NCI-H2029 (cell line): ENCODE results near the gene KIAA1958.

ENCODE experiments used
- DNase-seq: peaks from one replicate; lab custom pipeline; 2025; lab: John Stamatoyannopoulos, UW

Gene KIAA1958

GRCh38 chr9:112486221-112487007 lies at the start of gene KIAA1958:
KIAA1958 (plus strand) TSS chr9:112486827; CDS start chr9:112574081, 87,254 bp downstream.
- peak; percentile 82 for DNase-seq

GRCh38 chr9:112437406-112437805 lies 49.2 kb upstream of the KIAA1958 start:
- no peak for DNase-seq

DNA sequence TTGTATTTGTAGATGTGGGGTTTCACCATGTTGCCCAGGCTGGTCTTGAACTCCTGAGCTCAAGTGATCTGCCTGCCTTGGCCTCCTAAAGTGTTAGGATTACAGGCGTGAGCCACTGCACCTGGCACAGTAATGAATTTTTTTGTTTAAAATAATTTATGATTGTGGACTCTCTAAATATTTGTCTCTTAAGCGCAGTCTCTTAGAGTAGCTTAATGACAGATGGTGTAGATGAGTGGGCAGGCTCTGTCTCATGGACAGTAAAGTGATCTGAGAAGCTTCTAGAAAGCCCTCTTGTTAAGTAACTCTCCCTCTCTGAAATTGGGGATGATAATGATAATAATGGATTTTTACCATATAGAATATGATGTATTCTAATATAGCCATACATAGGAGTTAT lies 47.5 kb upstream of the KIAA1958 start:
- DNase-seq, result peak; percentile 60

- DNase-seq, result no peak
Observed at GRCh38 chr9:112439825-112440224, 46.8 kb upstream of the KIAA1958 start.

GRCh38 chr9:112443200-112443599 lies 43.4 kb upstream of the KIAA1958 start:
- no peak for DNase-seq

DNA sequence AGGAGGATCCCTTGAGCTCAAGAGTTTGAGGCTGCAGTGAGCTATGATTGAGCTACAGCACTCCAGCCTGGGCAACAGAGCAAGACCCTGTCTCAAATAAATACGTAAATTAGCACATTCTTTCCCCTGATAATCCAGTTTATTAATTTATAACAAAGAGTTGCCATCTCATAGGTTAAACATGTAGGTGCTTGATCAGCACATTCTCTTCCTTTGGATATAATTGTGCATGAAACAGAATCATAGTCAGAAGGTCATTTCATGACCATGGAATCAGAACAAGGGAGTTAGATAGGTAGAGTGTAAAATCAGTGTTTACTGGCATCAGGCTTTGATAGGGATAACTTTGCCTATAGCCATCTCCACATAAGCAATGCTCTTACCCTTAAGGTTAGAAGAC lies 43.0 kb upstream of the KIAA1958 start:
- no peak for DNase-seq

DNA sequence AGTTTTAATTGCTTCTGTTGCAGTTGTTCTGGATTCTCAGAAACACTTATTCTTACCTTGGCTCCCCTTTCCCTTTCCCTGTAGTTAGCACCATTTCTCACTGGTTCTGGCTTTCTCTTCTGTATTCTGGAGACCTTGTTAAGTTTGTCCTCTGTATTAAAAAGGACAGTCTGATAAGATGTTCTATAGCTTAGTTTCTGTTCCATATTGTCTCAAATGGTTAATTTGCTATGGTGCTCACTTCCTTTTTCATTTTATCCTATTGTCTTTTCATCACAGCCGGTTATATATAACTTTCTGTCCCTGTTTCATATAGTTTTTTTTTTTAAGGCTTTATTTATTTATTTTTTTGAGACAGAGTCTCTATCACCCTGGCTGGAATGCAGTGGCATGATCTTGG lies 41.4 kb upstream of the KIAA1958 start:
- DNase-seq, result no peak

DNA sequence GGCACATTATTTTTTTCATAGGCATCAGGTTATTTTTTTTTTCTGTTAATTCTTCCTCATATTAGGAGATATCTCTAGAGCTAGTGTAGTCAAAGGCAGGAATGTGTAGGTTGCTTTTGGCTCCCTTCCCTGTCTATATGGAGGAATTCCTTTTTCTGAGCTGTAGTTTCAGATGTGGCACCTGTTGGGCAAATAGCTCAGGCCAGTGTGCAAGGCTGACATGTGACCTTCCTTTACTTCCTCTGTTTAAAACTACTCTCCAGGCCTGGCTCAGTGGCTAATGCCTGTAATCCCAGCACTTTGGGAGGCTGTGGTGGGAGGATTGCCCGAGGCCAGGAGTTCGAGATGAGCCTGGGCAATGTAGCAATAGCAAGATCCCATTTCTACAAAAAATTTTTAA lies 40.5 kb upstream of the KIAA1958 start:
- no peak for DNase-seq

DNA sequence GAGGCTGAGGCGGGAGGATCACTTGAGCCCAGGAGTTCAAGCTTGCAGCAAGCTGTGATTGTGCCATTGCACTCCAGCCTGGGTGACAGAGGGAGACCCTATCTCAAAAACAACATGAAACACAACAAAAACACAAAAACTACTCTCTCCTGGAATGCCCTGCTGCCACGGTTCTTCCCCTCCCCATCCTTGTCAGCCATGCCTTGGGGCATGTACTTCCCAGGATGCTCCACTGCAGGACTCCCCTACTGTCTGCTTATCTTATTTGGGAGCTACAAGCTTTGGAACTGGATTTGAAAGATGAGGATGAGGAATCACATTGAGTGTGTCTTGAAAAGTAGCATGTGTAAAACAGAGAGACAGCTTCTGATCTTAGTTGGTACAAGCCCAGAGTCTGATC lies 40.1 kb upstream of the KIAA1958 start:
- DNase-seq, result no peak

DNA sequence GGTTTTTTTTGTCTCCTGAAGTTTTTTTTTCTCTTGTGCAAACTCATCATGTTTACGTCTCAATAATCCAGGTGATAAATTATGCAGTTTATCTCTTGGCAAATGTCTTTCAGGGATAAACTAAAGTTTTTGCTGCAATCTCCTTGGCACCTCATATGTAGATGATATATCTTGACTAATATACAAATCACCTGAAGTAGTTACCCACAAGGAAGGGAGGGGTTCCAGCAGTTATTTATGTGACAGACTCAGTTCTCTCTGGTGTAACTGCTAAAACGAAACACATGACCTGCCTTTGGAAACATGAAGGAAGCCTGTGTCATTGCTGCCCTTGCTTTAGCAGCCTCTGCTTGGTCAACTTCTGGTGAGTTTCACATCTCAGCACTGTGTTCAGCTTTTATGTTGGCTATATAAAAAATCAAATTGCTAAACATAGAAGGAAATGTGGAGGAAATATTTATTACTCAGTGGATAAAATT lies 39.3 kb upstream of the KIAA1958 start:
- no peak for DNase-seq

GRCh38 chr9:112462855-112463254 lies 23.8 kb upstream of the KIAA1958 start:
- no peak for DNase-seq

DNA sequence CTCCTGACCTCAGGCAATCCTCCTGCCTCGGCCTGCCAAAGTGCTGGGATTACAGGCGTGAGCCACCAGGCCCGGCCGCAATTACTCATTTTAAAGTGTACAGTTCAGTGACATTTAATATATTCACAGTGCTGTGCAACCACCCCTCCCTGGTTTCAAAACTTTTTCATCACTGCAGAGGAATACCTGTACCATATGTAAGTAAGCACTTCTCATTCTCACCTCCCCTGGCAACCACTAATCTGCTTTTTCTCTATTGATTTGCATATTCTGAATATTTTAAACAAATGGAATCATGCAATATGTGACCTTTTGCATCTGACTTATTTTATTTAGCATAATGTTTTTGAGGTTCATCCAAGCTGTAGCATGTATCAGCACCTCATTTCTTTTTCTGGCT lies 21.3 kb upstream of the KIAA1958 start:
- DNase-seq, result no peak

DNA sequence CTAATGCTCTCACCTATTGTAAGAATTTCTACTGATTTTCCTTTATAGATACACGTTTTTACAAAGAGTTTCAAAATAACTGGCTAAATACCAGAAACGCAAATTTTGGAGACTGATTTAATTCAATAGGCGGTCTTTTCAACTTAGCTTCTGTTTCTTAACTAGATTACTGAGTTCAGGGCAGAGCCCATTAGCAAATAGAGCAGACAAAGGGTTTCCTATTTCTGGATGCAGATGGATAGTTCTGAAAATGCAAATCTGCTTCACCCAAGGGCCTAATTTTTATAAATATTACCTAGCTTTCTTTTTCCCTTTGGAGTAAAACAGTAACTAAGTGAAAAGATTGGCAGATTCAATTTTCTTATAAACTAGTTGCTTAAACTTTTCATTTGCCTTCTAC lies 13.6 kb upstream of the KIAA1958 start:
- DNase-seq, result no peak

GRCh38 chr9:112473986-112474385 lies 12.6 kb upstream of the KIAA1958 start:
- no peak for DNase-seq

DNA sequence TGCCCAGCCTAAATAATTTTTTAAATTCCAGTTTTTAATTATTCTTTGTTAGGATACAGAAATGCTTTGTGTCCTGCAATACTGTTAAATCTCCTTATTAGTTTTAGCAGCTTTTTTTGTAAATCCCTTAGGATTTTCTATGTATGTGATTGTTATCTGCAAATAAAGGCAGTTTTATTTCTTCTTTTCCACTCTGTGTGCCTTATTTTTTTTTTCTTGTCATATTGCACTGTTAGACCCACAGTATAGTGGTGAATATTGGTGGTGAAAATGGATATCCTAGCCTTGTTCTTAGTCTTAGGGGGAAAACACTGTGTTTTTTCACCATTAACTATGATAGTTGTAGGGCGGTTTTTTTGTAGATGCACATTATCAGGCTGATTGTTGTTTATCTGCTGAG lies 11.3 kb upstream of the KIAA1958 start:
- no peak for DNase-seq

DNA sequence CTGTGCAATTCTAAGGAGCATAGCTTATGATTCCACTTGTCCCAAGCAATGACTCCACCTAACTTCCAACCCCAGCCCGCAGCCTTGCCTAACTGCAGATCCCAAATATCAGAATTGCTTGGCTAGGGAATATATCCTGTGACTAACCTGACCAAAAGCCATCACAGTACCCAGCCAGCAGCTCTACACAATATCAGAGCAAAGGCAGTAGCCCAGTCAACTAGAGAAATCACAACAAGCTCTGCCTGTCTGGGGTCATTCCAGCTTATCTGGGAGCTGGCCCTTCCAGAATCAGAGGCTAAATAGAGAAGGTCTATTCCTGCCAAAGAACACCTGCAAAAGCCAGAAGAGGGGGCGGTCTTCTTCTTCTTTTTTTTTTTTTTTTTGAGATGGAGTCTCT lies 9.3 kb upstream of the KIAA1958 start:
- no peak for DNase-seq

DNA sequence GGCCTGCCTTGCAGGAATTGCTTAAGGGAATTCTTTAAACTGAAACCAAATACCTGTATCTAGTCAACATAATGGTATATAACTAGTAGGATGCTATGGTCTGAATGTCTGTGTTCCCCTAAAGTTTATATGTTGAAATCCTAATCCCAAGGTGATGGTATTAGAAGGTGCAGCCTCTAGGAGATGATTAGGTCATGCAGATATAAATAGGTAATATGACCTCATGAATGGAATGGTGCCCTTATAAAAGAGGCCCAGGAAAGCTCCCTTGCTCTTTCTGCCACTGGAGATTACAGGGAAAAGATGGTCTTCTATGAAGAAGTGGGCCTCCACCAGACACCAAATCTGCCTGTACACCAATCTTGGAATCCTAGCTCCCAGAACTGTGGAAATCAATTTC lies 7.4 kb upstream of the KIAA1958 start:
- DNase-seq, result no peak

GRCh38 chr9:112484607-112485006 lies 2.0 kb upstream of the KIAA1958 start:
- DNase-seq, result no peak

DNA sequence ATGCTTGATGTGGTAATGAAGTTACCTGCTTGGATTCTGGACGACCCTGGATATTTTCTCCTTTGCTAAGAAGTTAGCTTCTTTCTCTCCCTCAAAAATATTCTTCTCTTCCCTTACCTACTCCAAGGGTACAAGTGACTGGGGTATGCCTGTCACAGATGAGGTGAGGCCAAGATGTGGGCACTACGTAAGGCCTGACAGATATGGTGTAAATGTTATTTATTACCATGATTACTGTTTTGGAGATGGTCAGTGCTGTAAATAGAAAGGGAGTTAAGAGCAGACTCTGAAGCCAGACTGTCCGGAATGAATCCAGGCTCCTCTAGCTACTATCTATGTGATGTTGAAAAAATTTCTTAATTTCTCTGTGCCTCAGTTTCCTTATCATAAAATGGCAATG lies 1.1 kb upstream of the KIAA1958 start:
- DNase-seq, result no peak

- DNase-seq, result peak; percentile 33
Observed at GRCh38 chr9:112487008-112487798, 576 bp downstream of the KIAA1958 start.

DNA sequence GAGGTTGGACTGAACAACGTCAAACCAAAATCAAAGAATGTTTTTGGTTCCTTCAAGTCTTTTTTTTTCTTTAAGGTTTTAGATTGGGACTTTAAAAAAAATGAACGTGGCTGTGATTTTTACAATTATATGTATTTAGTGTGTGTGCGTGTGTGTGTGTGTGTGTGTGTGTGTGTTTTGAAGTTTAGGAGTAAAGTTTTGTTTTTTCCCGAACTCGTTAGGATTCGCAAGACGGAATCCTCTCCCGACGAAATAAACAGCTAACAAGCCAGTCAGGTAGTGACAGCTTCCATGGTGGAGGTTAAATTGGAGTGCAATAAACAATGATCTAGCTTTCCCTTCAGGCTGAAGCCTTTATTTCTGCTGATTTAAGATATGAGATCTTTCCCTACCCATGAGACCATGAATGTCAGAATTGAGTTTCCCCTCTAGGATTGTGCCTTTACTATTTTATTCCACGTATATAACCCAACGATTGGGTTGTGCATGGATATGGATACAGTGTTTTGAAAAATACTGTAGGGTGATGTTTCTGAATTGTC lies 1.2 kb downstream of the KIAA1958 start:
- DNase-seq, result no peak

DNA sequence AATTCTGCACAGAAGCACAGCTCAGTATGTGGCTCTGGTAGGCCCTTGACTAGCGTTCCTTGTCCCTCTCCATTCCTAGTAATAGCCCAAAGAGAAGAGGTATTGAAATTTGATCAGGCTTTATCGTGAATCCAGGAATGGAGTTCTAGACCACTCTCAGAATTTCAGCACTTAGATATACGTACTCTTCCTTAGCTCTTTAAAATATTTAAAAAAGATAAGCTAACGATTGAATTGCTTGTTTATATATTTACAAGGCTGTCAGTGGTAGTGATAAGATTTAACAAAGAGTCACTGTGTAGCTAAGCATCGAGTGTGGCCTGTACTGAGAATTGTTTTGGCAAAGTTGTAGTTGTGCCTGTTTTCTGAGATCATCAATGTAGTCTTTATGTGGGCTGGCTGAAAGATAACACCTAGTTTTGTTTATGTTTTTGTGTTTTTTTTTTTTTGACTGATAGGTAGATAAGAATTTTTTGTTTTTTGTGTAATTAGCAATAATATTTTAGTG lies 2.5 kb downstream of the KIAA1958 start:
- no peak for DNase-seq
